Germinal center (tissue), 1 donor: Measurements from ENCODE around the gene PEX14.

Source experiments
- DNase-seq: peaks from one replicate; pipeline ENCODE4 v3.0.0; 2012; ENCODE audit warnings: mixed read lengths, low spot score

The PEX14 gene

GRCh38 chr1:10597492-10598388, 123.0 kb downstream of the PEX14 start:
- DNase-seq, result no peak

- no peak for DNase-seq
Measured at GRCh38 chr1:10598389-10598702, 123.6 kb downstream of the PEX14 start.

- no peak for DNase-seq
Measured at GRCh38 chr1:10599194-10599861, 124.6 kb downstream of the PEX14 start.

DNA sequence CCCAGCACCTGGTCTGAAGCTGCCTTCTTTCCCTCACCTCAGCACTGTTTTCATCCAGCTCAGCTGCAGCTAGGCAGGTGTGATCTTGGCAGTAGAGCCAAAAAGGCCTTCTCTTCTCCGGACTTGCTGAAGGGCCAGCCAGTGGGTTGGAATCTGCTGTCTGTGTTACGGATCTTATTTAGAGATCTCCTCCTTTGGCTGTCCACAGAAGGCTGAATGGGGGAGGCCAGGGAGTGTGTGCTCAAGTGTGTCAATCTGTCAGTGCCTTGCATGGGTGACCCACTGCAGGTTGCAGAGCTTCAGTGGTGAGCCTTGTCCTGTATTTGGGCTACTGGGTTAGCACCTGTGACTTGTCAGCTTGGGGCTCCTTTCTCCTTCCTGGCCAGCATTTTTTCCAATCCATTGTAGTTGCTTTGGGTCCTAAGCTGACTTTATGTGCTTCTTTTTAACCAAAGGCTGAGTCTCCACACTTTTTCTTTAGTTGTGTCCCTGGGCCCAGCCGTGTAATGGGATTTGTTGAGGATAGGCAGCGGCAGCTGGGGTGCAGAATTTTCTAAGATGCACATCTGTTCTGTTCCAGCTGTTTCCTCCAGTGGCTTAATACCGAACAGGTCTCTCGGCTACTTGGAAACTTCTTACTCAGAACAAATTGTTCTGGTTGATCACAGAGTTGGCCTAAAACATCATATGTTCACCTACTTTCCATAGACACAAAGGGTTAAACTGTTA, 126.8 kb downstream of the PEX14 start:
- DNase-seq, result no peak

- DNase-seq, result no peak
Measured at GRCh38 chr1:10602936-10603335, 128.2 kb downstream of the PEX14 start.

DNA sequence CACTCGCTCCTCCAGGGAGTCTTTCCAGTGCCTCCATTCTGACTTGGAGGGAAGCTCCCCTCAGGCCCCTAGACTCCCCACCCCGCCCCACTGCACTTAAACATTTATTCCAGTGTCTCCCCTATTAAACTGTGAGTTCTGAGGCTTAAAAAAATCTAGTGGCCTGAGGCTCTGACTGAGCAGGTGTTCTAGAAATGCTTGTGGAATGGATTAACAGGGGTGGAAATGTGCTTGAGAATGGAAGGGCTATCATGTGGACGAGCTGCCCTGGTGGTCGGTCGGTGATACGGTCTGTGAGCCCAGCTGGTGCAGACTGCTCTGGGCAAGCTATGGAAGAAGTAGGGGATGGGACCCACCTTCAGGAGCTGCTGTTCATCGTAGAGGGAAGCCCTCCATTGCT, 130.2 kb downstream of the PEX14 start:
- DNase-seq, result no peak

DNA sequence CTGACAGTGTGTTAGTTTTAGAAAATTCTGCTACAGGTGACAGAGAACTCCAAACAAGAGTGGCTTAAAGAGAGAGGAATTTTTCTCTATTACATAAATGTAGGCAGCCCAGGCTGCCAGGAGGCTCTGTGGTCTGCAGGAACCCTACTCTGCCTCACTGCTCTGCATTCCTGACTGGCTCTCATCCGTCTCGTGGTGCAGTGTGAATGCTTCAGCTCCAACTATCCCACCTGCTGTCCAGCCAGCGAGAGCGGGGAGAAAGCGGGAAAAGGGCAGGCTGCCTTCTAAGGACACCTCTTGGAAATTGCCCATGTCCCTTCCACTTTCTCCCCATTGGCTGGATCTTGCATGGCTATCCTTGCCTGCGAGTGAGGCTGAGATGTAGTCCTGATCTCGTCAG, 131.3 kb downstream of the PEX14 start:
- DNase-seq, result no peak

GRCh38 chr1:10607228-10607627, 132.5 kb downstream of the PEX14 start:
- DNase-seq, result no peak

DNA sequence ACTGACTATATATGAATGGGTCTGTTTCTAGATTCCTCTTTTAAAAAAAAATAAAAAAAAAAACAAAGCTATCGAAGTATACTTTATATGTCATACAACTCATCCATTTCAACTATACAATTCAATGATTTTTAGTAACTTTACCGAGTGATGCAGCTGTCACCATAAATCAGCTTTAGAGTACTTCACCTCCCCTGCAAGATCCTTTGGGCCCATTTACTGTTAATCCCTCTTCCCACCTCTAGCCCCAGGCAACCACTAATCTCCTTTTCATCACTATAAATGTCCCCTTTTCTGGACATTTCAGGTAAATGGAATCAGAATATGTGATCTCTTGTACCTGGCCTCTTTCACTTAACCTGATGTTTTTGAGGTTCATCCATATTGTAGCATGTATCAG, 133.9 kb downstream of the PEX14 start:
- no peak for DNase-seq

- no peak for DNase-seq
Measured at GRCh38 chr1:10610901-10611600, 136.3 kb downstream of the PEX14 start.

DNA sequence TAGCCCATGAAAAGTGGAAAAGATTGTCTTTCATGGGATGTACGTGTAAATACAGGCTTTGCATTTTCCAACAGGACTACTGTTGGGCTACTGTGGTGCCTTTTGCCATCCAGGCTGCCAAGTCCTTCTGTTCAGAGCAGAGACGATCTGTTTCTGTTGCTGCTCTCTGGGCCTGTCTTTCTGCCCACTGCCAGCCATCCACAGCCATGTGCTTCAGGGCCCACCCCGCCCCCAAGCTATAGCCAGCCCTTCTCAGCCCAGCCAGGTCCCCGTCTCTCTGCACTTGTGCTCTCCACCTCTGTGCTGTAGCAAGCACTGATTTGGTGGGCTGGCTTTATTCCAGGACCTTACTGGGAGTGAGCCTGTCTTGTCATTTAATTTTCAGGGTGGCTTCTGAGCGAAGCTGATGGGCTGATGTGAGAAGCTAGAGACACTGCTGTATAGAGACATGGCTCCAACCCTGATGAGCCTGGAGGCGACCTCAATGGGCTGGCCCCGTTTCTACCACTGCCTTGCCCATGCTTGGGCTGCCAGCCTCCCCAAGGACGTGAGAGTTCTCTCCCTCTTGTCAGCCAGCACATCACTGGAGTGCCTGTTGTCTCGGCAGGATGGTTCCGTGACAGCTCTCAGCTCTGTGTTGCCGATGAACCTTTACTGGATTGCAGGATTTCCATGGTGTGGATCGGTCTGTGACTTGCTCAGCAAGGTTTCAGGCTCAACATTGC, 137.8 kb downstream of the PEX14 start:
- no peak for DNase-seq

DNA sequence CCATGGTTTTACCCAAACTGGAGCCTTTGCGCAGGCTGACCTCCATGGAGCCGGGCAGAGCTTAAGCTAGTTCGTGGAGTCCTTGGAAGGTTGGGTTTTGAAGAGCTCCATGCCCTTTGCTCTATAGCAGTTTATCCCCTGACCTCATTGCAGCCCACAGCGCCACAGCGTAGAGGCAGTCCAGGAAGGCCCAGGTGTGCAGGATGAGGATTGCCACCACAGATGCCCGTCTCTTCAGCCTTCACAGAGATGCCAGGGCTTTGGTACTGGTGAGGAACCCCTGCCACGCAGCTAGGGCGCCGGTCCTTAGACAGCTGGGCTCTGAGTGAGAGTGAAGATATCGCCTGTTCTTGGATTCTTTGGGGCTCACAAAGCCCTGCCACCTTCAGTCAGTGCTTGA, 138.6 kb downstream of the PEX14 start:
- no peak for DNase-seq

DNA sequence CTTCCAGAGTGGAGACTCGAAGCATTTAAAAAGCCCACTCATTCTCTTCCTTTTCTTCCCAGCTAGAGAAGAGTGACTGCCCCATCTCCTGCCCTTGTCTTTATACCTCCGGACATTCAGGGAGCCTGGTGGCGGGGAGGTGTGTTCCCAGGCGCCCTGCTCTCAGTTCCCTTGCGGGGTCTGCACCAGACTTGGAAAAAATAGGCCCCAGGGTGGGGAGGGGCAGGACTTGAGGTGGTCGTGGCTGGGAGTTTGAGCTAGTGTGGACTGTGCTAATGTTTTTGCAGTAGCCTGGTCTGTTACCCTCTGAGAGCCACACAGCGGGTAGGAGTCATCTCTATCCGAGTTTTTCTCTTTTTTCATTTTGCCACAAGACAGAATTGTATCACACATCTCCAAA, 139.1 kb downstream of the PEX14 start:
- no peak for DNase-seq

GRCh38 chr1:10614377-10615225, 139.9 kb downstream of the PEX14 start:
- no peak for DNase-seq

DNA sequence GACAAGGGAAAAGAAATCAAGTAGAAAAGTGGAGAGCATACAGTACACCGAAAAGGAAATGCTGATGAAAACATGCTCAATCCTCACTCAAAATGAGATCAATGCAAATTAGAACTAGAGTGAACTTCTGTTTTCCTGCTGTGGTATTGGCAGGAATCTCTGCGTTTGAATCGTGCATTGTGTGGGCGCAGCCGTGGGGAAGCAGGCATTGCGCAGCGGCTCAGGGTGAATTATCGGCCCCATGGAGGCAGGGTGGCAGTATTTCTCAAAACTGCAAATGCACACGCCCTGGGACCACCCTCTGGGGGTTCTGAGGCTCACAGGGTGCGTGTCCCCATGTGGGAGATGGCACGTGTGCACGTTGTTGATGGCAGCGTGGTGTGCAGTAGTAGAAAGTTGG, 140.6 kb downstream of the PEX14 start:
- no peak for DNase-seq

GRCh38 chr1:10615932-10616671, 141.4 kb downstream of the PEX14 start:
- no peak for DNase-seq

DNA sequence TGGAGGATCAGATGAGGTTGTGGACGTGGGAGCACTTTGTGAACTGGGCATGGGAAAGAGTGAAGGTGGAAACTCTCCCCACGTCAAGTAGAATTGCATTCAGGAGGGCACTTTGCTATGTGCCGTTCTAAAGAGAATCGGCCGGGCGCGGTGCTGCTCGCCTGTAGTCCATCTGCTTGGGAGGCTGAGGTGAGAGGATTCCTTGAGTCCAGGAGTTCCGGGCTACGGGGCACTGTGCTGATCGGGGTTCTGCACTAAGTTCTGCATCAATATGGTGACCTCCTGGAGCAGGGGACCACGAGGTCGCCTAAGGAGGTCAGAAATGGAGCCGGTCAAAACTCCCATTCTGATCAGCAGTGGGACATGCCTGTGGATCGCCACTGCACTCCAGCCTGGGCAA, 141.9 kb downstream of the PEX14 start:
- no peak for DNase-seq

GRCh38 chr1:10617318-10617717, 142.6 kb downstream of the PEX14 start:
- DNase-seq, result no peak

GRCh38 chr1:10617931-10618885, 143.5 kb downstream of the PEX14 start:
- no peak for DNase-seq
